H9 (cell line): ENCODE data around the gene SLC7A5. TPM values are rescaled to one million over a fixed set of nuclear protein-coding genes. Genes with fewer than 3 reads are reported as not detected.

Experiments used
- DNase-seq: peaks from one replicate; pipeline ENCODE4 v3.0.0-alpha.2; 2017
- H2AFZ ChIP-seq: one replicate; pipeline ENCODE4 v1.6.1; 2013; ENCODE audit warnings: mild to moderate bottlenecking, low read length, control low read depth, moderate library complexity
- H2AK5ac ChIP-seq: 2 replicates; pipeline ENCODE4 v1.6.1; 2013; ENCODE audit warnings: low read length, control low read depth, mixed read lengths; ENCODE audit not compliant: insufficient read length
- H2BK120ac ChIP-seq: one replicate; pipeline ENCODE4 v1.6.1; 2013; ENCODE audit warnings: low read depth, mild to moderate bottlenecking, low read length, control low read depth, inconsistent platforms; ENCODE audit not compliant: poor library complexity, severe bottlenecking
- H2BK12ac ChIP-seq: 2 replicates; pipeline ENCODE4 v1.6.1; 2013; ENCODE audit warnings: low read length, control low read depth, mixed read lengths, low read depth; ENCODE audit not compliant: insufficient read length
- H2BK15ac ChIP-seq: 2 replicates; pipeline ENCODE4 v1.6.1; 2013; ENCODE audit warnings: low read depth, low read length, control low read depth
- H2BK20ac ChIP-seq: one replicate; pipeline ENCODE4 v1.6.1; 2013; ENCODE audit warnings: low read depth, mild to moderate bottlenecking, low read length, control low read depth, inconsistent platforms; ENCODE audit not compliant: poor library complexity, severe bottlenecking
- H2BK5ac ChIP-seq: 2 replicates; pipeline ENCODE4 v1.6.1; 2013; ENCODE audit warnings: low read length, control low read depth, mixed read lengths; ENCODE audit not compliant: insufficient read length
- H3K14ac ChIP-seq: 2 replicates; pipeline ENCODE4 v1.6.1; 2013; ENCODE audit warnings: low read length, control low read depth; ENCODE audit not compliant: insufficient read depth
- H3K18ac ChIP-seq: 2 replicates; pipeline ENCODE4 v1.6.1; 2013; ENCODE audit warnings: low read depth, mild to moderate bottlenecking, mixed read lengths, low read length, control low read depth; ENCODE audit not compliant: insufficient read length
- H3K23ac ChIP-seq: 2 replicates; pipeline ENCODE4 v1.6.1; 2013; ENCODE audit warnings: low read length, control low read depth, mixed read lengths, low read depth; ENCODE audit not compliant: insufficient read length
- H3K23me2 ChIP-seq: 2 replicates; pipeline ENCODE4 v1.6.1; 2013; ENCODE audit warnings: low read depth, mild to moderate bottlenecking, mixed read lengths, low read length, control low read depth; ENCODE audit not compliant: insufficient read length, poor library complexity, severe bottlenecking
- H3K27ac ChIP-seq: 2 replicates; pipeline ENCODE4 v1.5.1; 2013; ENCODE audit warnings: low read length, control low read depth, mixed read lengths, low read depth; ENCODE audit not compliant: insufficient read length
- H3K27me3 ChIP-seq: 2 replicates; pipeline ENCODE4 v1.6.1; 2013; ENCODE audit warnings: low read length, control low read depth, inconsistent platforms; ENCODE audit not compliant: insufficient read depth
- H3K4ac ChIP-seq: 2 replicates; pipeline ENCODE4 v1.6.1; 2013; ENCODE audit warnings: low read depth, mild to moderate bottlenecking, control low read depth, inconsistent platforms, low read length, moderate library complexity
- H3K4me1 ChIP-seq: 2 replicates; pipeline ENCODE4 v1.6.1; 2013; ENCODE audit warnings: low read length, control low read depth, inconsistent platforms; ENCODE audit not compliant: insufficient read depth
- H3K4me2 ChIP-seq: 2 replicates; pipeline ENCODE4 v1.6.1; 2013; ENCODE audit warnings: low read length, control low read depth, mixed read lengths; ENCODE audit not compliant: insufficient read length, insufficient read depth
- H3K56ac ChIP-seq: 2 replicates; pipeline ENCODE4 v1.6.1; 2013; ENCODE audit warnings: low read depth, mild to moderate bottlenecking, mixed read lengths, low read length, control low read depth; ENCODE audit not compliant: insufficient read length
- H3K79me1 ChIP-seq: 2 replicates; pipeline ENCODE4 v1.6.1; 2013; ENCODE audit warnings: low read depth, mild to moderate bottlenecking, moderate library complexity, low read length, control low read depth, inconsistent platforms; ENCODE audit not compliant: insufficient read depth, poor library complexity, severe bottlenecking
- H3K79me2 ChIP-seq: 2 replicates; pipeline ENCODE4 v1.6.1; 2013; ENCODE audit warnings: low read length, control low read depth, inconsistent platforms; ENCODE audit not compliant: insufficient read depth
- H3K9ac ChIP-seq: 2 replicates; pipeline ENCODE4 v1.6.1; 2013; ENCODE audit warnings: low read length, control low read depth, mixed read lengths; ENCODE audit not compliant: insufficient read length; ENCODE audit errors: extremely low read depth
- H3K9me3 ChIP-seq: one replicate; pipeline ENCODE4 v1.6.1; 2013; ENCODE audit warnings: low read depth, low read length, inconsistent platforms; ENCODE audit not compliant: control insufficient read depth
- H3T11ph ChIP-seq: one replicate; pipeline ENCODE4 v1.6.1; 2013; ENCODE audit warnings: mild to moderate bottlenecking, low read length, control low read depth, inconsistent platforms
- H4K20me1 ChIP-seq: one replicate; pipeline ENCODE4 v1.6.1; 2013; ENCODE audit not compliant: control insufficient read depth, insufficient read length, insufficient read depth
- H4K5ac ChIP-seq: 2 replicates; pipeline ENCODE4 v1.6.1; 2013; ENCODE audit warnings: low read depth, mild to moderate bottlenecking, mixed read lengths, low read length, control low read depth; ENCODE audit not compliant: insufficient read length
- H4K8ac ChIP-seq: replicated peaks from 2 replicates; pipeline ENCODE4 v1.6.1; 2013; ENCODE audit warnings: low read length, control low read depth, mixed read lengths, low read depth; ENCODE audit not compliant: insufficient read length
- H4K91ac ChIP-seq: 2 replicates; pipeline ENCODE4 v1.6.1; 2013; ENCODE audit warnings: low read depth, mild to moderate bottlenecking, moderate library complexity, mixed read lengths, low read length, control low read depth; ENCODE audit not compliant: insufficient read length
- H3K27ac Mint-ChIP-seq, 3 experiments: 2 replicates in 2 of 3; 3 replicates in 1 of 3; pipeline ENCODE4 v1.8.0; 2020 to 2021; ENCODE audit warnings: mixed read lengths in 3 of 3, mild to moderate bottlenecking in 1 of 3, moderate library complexity in 1 of 3
- H3K27me3 Mint-ChIP-seq: 2 replicates; pipeline ENCODE4 v1.8.0; 2021; ENCODE audit warnings: low read depth, mild to moderate bottlenecking, moderate library complexity, mixed read lengths
- H3K36me3 Mint-ChIP-seq, 3 experiments: 2 replicates in 2 of 3; 3 replicates in 1 of 3; pipeline ENCODE4 v1.8.0; 2020 to 2021; ENCODE audit warnings: low read depth in 3 of 3, mixed read lengths in 3 of 3; ENCODE audit not compliant: insufficient read depth in 1 of 3
- H3K4me1 Mint-ChIP-seq, 2 experiments: 2 replicates each; pipeline ENCODE4 v1.8.0; 2020; ENCODE audit warnings: mixed read lengths in 2 of 2
- H3K4me3 Mint-ChIP-seq, 2 experiments: 2 replicates in 1 of 2; 3 replicates in 1 of 2; pipeline ENCODE4 v1.8.0; 2020 to 2021; ENCODE audit warnings: mild to moderate bottlenecking in 2 of 2, mixed read lengths in 2 of 2, moderate library complexity in 1 of 2
- H3K9me3 Mint-ChIP-seq, 2 experiments: 2 replicates in 1 of 2; 3 replicates in 1 of 2; pipeline ENCODE4 v1.8.0; 2020; ENCODE audit warnings: mild to moderate bottlenecking in 2 of 2, mixed read lengths in 2 of 2, moderate library complexity in 1 of 2
- WGBS: extraction: QIAGEN DNeasy Blood & Tissue Kit; methylation state at CpG from one replicate; pipeline ENCODE4 v1.1.7; 2013; ENCODE audit warnings: missing lambda C conversion rate, low lambda C conversion rate, mixed read lengths; ENCODE audit not compliant: insufficient read length; ENCODE audit errors: extremely low coverage; 5-methylcytosine and 5-hydroxymethylcytosine counted together
- total RNA-seq: library from RNA; stranded (reverse); gene quantifications from 2 replicates; pipeline ENCODE4 v1.2.1, GENCODE V29; 2021
- TF ChIP-seq, protein P1 (sequence below): fragments of 200-600 bp; sonication (generic); conservative IDR thresholded peaks from 3 replicates; pipeline ENCODE4 v1.8.0; 2021; ENCODE audit warnings: antibody characterized with exemption, mild to moderate bottlenecking

Gene SLC7A5
- total RNA-seq, 1 experiment from 2014 or later = 217 TPM

DNA sequence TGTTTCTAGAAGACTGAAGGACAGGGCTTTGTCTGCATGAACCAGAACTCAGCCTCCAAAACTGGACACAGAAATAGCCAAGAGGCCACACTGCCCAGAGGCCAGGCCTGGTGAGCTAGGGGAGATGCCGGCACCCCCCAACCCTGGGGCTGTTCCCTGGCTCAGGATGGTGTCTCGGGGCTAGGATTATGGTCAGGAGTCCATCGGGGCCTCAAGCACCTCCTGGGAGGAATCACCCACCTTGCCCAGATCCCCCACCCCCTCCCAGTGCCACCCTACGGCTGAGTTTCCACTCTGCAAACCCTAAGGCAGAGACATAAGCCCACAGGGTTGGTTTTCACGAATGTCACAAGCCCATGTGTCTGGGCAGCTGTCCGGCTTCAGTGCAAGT lies 37.2 kb downstream of the SLC7A5 start:
- Histone ChIP-seq H2BK120ac (no peak overlapping the region), H4K5ac (no peak overlapping the region), H2AK5ac (no peak overlapping the region), H4K91ac (no peak overlapping the region), H2BK20ac (no peak overlapping the region), H3K79me1 (no peaks in the 10 kb centered on the region), H2BK5ac (no peak overlapping the region), H3K18ac (no peak overlapping the region), H3K4me1 (peaks cover 2% of the 10 kb centered on the region; the same call in 1 of the 2 replicates), H3K27me3 (no peaks in the 10 kb centered on the region), H3K23me2 (no peaks in the 10 kb centered on the region), H3K27ac (no peak overlapping the region), H4K20me1 (no peaks in the 10 kb centered on the region), H3K14ac (no peak overlapping the region), H2BK15ac (no peak overlapping the region), H3K9ac (no peak overlapping the region), H3K23ac (no peak overlapping the region), H4K8ac (no peak overlapping the region), H3K56ac (no peak overlapping the region), H2AFZ (no peak overlapping the region), H3T11ph (no peak overlapping the region), H3K4me2 (no peak overlapping the region), H3K79me2 (no peaks in the 10 kb centered on the region), H2BK12ac (no peak overlapping the region), H3K9me3 (no peaks in the 10 kb centered on the region), H3K4ac (no peak overlapping the region)
- Mint-ChIP-seq H3K27me3 (no peaks in the 10 kb centered on the region; the same call in 1 of the 2 replicates), H3K27ac (no peak overlapping the region), H3K4me1 (peaks cover 27 to 37% of the 10 kb centered on the region in 2 experiments), H3K4me3 (no peak overlapping the region), H3K9me3 (no peaks in the 10 kb centered on the region), H3K36me3 (peaks cover 12 to 57% (median 47%) of the 10 kb centered on the region in 3 experiments)
- TF ChIP-seq, protein P1, sequence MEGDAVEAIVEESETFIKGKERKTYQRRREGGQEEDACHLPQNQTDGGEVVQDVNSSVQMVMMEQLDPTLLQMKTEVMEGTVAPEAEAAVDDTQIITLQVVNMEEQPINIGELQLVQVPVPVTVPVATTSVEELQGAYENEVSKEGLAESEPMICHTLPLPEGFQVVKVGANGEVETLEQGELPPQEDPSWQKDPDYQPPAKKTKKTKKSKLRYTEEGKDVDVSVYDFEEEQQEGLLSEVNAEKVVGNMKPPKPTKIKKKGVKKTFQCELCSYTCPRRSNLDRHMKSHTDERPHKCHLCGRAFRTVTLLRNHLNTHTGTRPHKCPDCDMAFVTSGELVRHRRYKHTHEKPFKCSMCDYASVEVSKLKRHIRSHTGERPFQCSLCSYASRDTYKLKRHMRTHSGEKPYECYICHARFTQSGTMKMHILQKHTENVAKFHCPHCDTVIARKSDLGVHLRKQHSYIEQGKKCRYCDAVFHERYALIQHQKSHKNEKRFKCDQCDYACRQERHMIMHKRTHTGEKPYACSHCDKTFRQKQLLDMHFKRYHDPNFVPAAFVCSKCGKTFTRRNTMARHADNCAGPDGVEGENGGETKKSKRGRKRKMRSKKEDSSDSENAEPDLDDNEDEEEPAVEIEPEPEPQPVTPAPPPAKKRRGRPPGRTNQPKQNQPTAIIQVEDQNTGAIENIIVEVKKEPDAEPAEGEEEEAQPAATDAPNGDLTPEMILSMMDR = no peak
- DNase-seq = no peak
- WGBS = no CpG with 5 or more reads among the region's 6 CpGs
